GM13976 (cell line): ENCODE data around the gene P4HB.

Source experiments
- DNase-seq: peaks from one replicate; pipeline ENCODE4 v3.0.0; 2012; ENCODE audit warnings: low spot score
- in situ Hi-C: fragments of 300-500 bp; cut with MboI; formaldehyde crosslinking; loops from one replicate; pipeline ENCODE4 v1.12.0; 2022; ENCODE audit warnings: low sequenced_read_pairs, mixed read lengths, inconsistent platforms; ENCODE audit not compliant: unreplicated experiment
- TF ChIP-seq, protein P1 (sequence below): IDR thresholded peaks from 2 replicates; pipeline ENCODE4 v1.5.1; 2012; ENCODE audit warnings: borderline replicate concordance, mild to moderate bottlenecking; ENCODE audit not compliant: insufficient read depth; ENCODE audit errors: extremely low read depth, missing control alignments, control extremely low read depth

The P4HB gene

DNA sequence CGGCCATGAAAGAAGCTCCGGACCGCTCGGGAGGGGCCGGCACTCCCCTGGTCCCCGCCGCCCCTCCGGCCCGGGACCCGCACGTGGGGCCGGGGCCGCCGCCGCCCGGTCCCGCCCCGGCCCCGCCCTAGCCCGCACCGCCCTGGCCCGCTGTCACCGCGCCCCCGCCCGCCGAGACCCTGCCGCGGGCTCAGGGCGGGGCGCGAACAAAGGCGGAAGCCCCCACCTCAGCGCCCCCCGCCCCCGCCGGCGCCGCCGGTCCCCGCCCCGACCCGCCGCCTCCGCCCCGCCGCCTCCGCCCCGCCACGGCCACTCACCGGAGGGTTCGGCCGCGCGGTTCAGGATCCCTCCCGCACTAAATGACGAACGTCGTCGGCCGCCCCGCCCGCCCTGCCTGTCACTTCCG is 10.6 kb upstream of the P4HB start, which contains the start of gene ARHGDIA:
Gene ARHGDIA (minus strand): TSS at position 357 of the 406 bp plus-strand sequence. CDS start 1,407 bp downstream, outside the sequence.
- DNase-seq = peak; percentile 62
- in situ Hi-C loops = no loop called here

DNA sequence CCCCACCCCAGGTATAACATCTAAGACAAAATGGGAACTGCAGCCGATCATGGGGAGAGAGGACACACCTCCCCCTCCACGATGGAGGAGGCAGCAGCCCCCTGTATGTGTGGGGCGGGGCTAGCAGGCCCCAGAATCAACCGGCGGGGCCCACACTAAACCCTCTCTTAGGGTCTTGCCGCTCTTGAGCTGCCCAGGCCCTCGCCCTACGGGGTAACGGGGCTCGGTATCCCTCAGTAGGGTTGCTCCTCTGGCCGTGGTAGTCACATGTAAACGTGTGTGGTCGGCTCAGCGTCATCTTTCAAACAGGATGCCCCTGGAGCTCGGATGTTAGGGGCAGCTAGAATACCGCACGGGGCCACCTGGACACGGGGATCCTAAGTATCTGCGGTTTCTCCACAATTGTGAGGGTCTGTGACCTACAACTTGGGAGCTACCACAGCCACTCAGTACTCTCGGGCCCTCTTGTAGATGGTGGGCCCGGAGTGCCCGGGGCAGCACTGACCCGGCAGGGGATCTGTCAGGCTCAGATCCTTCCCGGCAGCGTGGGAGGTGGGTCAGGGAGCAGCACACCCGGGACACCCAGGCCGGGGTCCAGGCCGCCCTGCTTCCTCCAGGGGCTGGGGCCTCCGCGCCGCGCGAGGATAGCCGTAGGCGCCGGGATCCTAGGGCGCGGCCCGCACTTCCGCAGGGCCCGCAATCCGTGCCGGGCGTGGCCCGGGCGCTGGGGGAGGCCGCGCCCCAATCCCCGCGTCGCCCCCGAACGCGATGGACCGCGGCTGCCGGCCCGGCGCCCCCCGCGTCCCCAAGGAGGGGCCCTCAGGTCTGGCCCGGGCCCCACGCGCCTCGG is 10.0 kb upstream of the P4HB start:
- in situ Hi-C loops = no loop called here
- TF ChIP-seq, protein P1, sequence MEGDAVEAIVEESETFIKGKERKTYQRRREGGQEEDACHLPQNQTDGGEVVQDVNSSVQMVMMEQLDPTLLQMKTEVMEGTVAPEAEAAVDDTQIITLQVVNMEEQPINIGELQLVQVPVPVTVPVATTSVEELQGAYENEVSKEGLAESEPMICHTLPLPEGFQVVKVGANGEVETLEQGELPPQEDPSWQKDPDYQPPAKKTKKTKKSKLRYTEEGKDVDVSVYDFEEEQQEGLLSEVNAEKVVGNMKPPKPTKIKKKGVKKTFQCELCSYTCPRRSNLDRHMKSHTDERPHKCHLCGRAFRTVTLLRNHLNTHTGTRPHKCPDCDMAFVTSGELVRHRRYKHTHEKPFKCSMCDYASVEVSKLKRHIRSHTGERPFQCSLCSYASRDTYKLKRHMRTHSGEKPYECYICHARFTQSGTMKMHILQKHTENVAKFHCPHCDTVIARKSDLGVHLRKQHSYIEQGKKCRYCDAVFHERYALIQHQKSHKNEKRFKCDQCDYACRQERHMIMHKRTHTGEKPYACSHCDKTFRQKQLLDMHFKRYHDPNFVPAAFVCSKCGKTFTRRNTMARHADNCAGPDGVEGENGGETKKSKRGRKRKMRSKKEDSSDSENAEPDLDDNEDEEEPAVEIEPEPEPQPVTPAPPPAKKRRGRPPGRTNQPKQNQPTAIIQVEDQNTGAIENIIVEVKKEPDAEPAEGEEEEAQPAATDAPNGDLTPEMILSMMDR = no peak
- no peak for DNase-seq

More for the DNA sequence above, 10.6 kb upstream of the P4HB start, which contains the start of gene ARHGDIA:
- TF ChIP-seq, protein P1 = no peak

DNA sequence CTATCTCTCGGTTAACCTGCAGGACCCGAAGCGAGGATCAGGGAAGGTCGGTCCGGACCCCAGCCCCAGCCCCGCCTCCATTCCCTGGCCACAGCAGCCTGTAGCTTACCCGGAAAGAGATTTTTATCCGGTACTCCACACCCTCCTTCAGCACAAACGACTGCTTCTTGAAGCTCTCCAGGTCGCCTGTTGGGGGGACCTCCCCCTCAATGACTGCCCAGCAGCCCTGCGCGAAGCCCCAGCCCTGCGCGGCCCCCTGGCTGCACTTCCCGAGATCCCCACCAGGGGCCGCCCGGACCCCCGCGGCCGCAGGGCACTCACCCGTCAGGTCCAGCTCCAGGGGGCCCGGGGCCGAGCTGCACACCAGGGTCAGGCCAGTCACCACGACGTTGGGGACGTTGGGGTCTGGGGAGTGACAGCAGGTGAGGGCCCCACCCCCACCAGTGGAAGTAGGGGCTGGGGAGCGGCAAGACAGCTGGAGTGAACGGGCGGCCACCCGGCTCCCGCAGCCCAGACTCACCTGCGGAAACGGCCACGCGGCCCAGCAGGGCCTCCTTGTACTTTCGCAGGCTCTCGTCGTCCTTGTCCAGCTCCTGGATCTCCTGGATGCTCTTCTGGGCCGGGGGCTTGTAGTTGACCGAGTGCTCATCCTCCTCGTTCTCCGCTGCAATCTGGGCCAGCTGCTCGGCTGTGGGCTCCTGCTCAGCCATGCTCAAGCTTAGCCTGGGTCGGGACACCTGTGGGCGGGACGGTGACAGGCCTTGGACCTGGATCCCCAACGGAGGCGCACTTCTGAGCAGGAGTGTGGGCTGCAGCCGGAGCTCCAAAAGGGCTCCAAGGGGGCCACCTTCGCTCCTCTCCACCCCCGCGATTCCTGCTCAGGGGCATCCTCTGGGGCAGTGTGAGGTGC is 9.1 kb upstream of the P4HB start:
- in situ Hi-C loops = no loop called here
- TF ChIP-seq, protein P1 = peak; percentile 78

DNA sequence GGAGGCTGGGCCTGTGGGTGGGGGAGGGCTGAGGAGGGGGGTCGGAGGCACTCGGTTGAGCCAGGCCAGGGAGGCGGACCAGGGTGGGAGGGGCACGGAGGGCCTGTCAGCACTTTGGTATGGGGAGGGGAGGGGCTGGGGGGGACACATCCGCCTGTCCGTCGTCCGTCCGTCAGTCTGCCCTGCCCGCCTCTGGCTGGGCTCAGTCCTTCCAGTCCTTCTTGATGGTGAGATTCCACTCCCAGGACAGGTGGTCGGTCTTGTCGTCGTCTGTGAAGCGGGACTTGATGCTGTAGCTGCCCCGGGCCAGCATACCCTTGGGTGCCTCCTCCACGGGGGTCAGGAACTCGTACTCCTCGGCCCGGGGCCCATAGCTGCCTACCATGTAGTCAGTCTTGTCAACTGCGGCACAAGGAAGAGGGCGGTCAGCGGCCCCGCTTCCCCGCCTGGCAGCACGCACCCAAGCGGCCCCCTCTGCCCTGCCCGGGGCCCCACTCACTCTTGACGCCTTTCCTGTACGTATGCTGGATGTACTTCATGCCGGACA is 8.4 kb upstream of the P4HB start:
- TF ChIP-seq, protein P1 = no peak
- no peak for DNase-seq
- in situ Hi-C loops = no loop called here

More for the DNA sequence above, 9.1 kb upstream of the P4HB start:
- peak; percentile 76 for DNase-seq

GRCh38 chr17:81867991-81868673 is 7.8 kb upstream of the P4HB start:
- no peak for DNase-seq
- TF ChIP-seq, protein P1 = no peak
- in situ Hi-C loops = no loop called here
